K562 (cell line): ENCODE measurements around the gene SLC22A4. TPM values are rescaled to one million over a fixed set of nuclear protein-coding genes. Genes with fewer than 3 reads are reported as not detected.
A peak's percentile ranks its signal among the peaks of the same experiment; 100 is the strongest.

Experiments
- CBX2 ChIP-seq: fragments of 200-600 bp; sonication (generic); IDR thresholded peaks from one replicate; pipeline ENCODE4 v1.6.1; 2012; ENCODE audit warnings: mild to moderate bottlenecking, low read length, inconsistent platforms; ENCODE audit not compliant: insufficient read depth, poor library complexity, severe bottlenecking
- DPF2 ChIP-seq: fragments of 450-650 bp; IDR thresholded peaks from 2 replicates; pipeline ENCODE4 v1.6.1; 2016
- EP400 ChIP-seq: fragments of 450-650 bp; IDR thresholded peaks from 2 replicates; pipeline ENCODE4 v1.6.1; 2017; ENCODE audit warnings: antibody characterized with exemption, mild to moderate bottlenecking, moderate library complexity
- GABPA ChIP-seq: fragments of 200-800 bp; sonication (Bioruptor generic); conservative IDR thresholded peaks from 2 replicates; pipeline ENCODE4 v1.6.1; 2016; ENCODE audit warnings: low read depth, missing genetic modification characterization, missing compliant biosample characterization
- HMGXB4 ChIP-seq: sonication (generic); formaldehyde crosslinking; IDR thresholded peaks from 2 replicates; pipeline ENCODE4 v1.8.1; 2023; ENCODE audit warnings: mild to moderate bottlenecking, missing genetic modification reagents
- HNRNPL ChIP-seq: fragments of 200-400 bp; formaldehyde crosslinking; IDR thresholded peaks from 2 replicates; pipeline ENCODE4 v1.6.1; 2017; ENCODE audit warnings: low read depth, mild to moderate bottlenecking, low read length
- KLF6 ChIP-seq: fragments of 250-450 bp; sonication (Bioruptor Pico); IDR thresholded peaks from 2 replicates; pipeline ENCODE4 v1.4.0; 2020; ENCODE audit warnings: mild to moderate bottlenecking, moderate library complexity, borderline replicate concordance
- MAX ChIP-seq: sonication (generic); formaldehyde crosslinking; IDR thresholded peaks from 2 replicates; pipeline ENCODE4 v1.9.0; 2022; ENCODE audit warnings: mild to moderate bottlenecking, missing genetic modification reagents
- NFATC3 ChIP-seq: fragments of 450-650 bp; IDR thresholded peaks from 2 replicates; pipeline ENCODE4 v1.6.1; 2017; ENCODE audit warnings: mild to moderate bottlenecking
- NRF1 ChIP-seq, 2 experiments: fragments of 450-650 bp; IDR thresholded peaks in 1 of 2; conservative IDR thresholded peaks in 1 of 2; 2 replicates each; pipeline ENCODE4 v1.6.1; 2014; ENCODE audit warnings: mild to moderate bottlenecking in 2 of 2
- PPARD ChIP-seq: fragments of 250-450 bp; sonication (Bioruptor Pico); IDR thresholded peaks from 2 replicates; pipeline ENCODE4 v1.8.0; 2022; ENCODE audit warnings: inconsistent platforms, mild to moderate bottlenecking, moderate library complexity
- PRDM10 ChIP-seq: fragments of 450-650 bp; IDR thresholded peaks from 2 replicates; pipeline ENCODE4 v1.6.1; 2018; ENCODE audit not compliant: partially characterized antibody
- PRMT5 ChIP-seq: sonication (generic); formaldehyde crosslinking; IDR thresholded peaks from 2 replicates; pipeline ENCODE4 v1.5.0; 2020; ENCODE audit warnings: missing genetic modification reagents
- RCOR1 ChIP-seq, 2 experiments: IDR thresholded peaks; 2 replicates each; pipeline ENCODE4 v1.6.1; 2012; ENCODE audit warnings: low read depth in 2 of 2, low read length in 2 of 2, borderline replicate concordance in 1 of 2, improper control_type of control experiment in 1 of 2
- SAFB2 ChIP-seq: fragments of 200-400 bp; formaldehyde crosslinking; IDR thresholded peaks from 2 replicates; pipeline ENCODE4 v1.6.1; 2018; ENCODE audit warnings: borderline replicate concordance, low read length, low read depth, moderate library complexity; ENCODE audit not compliant: severe bottlenecking
- SP2 ChIP-seq: IDR thresholded peaks from 2 replicates; pipeline ENCODE4 v1.6.1; 2011; ENCODE audit warnings: mild to moderate bottlenecking, low read depth, low read length, moderate library complexity; ENCODE audit not compliant: poor library complexity, severe bottlenecking; ENCODE audit errors: extremely low read depth
- STAG1 ChIP-seq: sonication (generic); formaldehyde crosslinking; IDR thresholded peaks from 2 replicates; pipeline ENCODE4 v1.5.0; 2020; ENCODE audit warnings: missing genetic modification reagents, borderline replicate concordance
- TBL1XR1 ChIP-seq, 2 experiments: IDR thresholded peaks; 2 replicates each; pipeline ENCODE4 v1.6.1; 2012; ENCODE audit warnings: improper control_type of control experiment in 2 of 2, low read length in 2 of 2, mild to moderate bottlenecking in 1 of 2
- TCF7L2 ChIP-seq: fragments of 150-350 bp; IDR thresholded peaks from 2 replicates; pipeline ENCODE4 v1.6.1; 2016; ENCODE audit warnings: low read depth, mild to moderate bottlenecking, low read length, moderate library complexity
- ZC3H4 ChIP-seq: sonication (generic); formaldehyde crosslinking; IDR thresholded peaks from 2 replicates; pipeline ENCODE4 v1.9.0; 2021; ENCODE audit warnings: missing genetic modification reagents, borderline replicate concordance
- ZNF134 ChIP-seq: fragments of 250-450 bp; sonication (Bioruptor Pico); conservative IDR thresholded peaks from 2 replicates; pipeline ENCODE4 v1.4.0; 2020
- ZSCAN29 ChIP-seq: fragments of 450-650 bp; IDR thresholded peaks from 2 replicates; pipeline ENCODE4 v1.6.1; 2017
- polyA plus RNA-seq, 8 experiments: library from polyadenylated mRNA; depleted of rRNA in 4 of 8; stranded (reverse) in 5 of 8; unstranded in 3 of 8; fragments of >200 nt; fragmentation: Nextera tagmentation in 2 of 8; fragmentation: Illumina TruSeq in 1 of 8; extraction: Ambion mirVana in 2 of 8; extraction: Trizol in 1 of 8; gene quantifications; 2 replicates each; pipeline versions ENCODE4 v1.2.1 to v1.2.3, GENCODE V29; 2011 to 2014; ENCODE audit warnings: inconsistent platforms in 1 of 8, missing spikeins in 1 of 8
- total RNA-seq, 7 experiments: library from RNA; depleted of rRNA in 6 of 7; stranded (reverse); fragments of >200 nt in 6 of 7; fragmentation: Illumina TruSeq in 2 of 7; extraction: Trizol in 2 of 7; gene quantifications; 2 replicates each; pipeline versions ENCODE4 v1.2.1 to v1.2.3, GENCODE V29; 2011 to 2021; ENCODE audit warnings: low replicate concordance in 1 of 7

Gene SLC22A4
- total and polyA plus RNA-seq, 9 of the 15 experiments (the other 6 are each of a cell fraction or from before 2014, with no cell fraction given): 2.7 to 9.5 (median 6.2) TPM

GRCh38 chr5:132315529-132316067 is 21.4 kb downstream of the SLC22A4 start (continued):
- no peak for TF ChIP-seq NFATC3
- TF ChIP-seq HMGXB4 (CRISPR knock-in tag): no peak
- peak; percentile 57; the same call in 1 of the 2 replicates for TF ChIP-seq HNRNPL
- peak; percentile 75 for TF ChIP-seq EP400
- no peak for TF ChIP-seq ZSCAN29
- TF ChIP-seq SP2: no peak
- TF ChIP-seq TBL1XR1 (IDR thresholded peaks at IDR 0.05; ENCODE audit: low read length in 2 of 2): peak; percentile 77 to 96; a peak in 3 of 4 replicates
- TF ChIP-seq STAG1 (CRISPR knock-in tag): no peak
- no peak for TF ChIP-seq PRDM10
- TF ChIP-seq RCOR1 (IDR thresholded peaks at IDR 0.05; ENCODE audit: borderline replicate concordance in 1 of 2, low read depth in 2 of 2, low read length in 2 of 2): peak in 1 of 2 experiments; percentile 64; a peak in 1 of 4 replicates
- TF ChIP-seq DPF2: peak; percentile 94
- TF ChIP-seq SAFB2: no peak
- no peak for TF ChIP-seq KLF6 (CRISPR knock-in tag)
- TF ChIP-seq PRMT5 (CRISPR knock-in tag): no peak
- TF ChIP-seq PPARD (CRISPR knock-in tag): no peak
- no peak for TF ChIP-seq NRF1 (conservative IDR thresholded peaks at IDR 0.05 in 1 of 2, IDR thresholded peaks at IDR 0.05 in 1 of 2)
- no peak for TF ChIP-seq TCF7L2
- no peak for TF ChIP-seq ZC3H4 (CRISPR knock-in tag)
- no peak for TF ChIP-seq ZNF134 (CRISPR knock-in tag)
- TF ChIP-seq CBX2: no peak
- TF ChIP-seq MAX: peak; percentile 49; the same call in 1 of the 2 replicates
- TF ChIP-seq GABPA: no peak
